GM19193 (cell line): ENCODE data around the gene UTP25.

Experiments
- POLR2A ChIP-seq: IDR thresholded peaks from 4 replicates; pipeline ENCODE4 v1.6.1; 2011; ENCODE audit not compliant: insufficient read depth, insufficient read length; ENCODE audit errors: extremely low read depth

UTP25 gene

GRCh38 chr1:209827384-209828262 is at the start of gene UTP25:
UTP25 (plus strand) TSS chr1:209827972; CDS start chr1:209828064, 92 bp downstream.
- TF ChIP-seq POLR2A: peak; percentile 72

- TF ChIP-seq POLR2A: no peak
These were observed 49.7 kb upstream of the UTP25 start for GRCh38 chr1:209778102-209778501.

GRCh38 chr1:209780268-209780667 is 47.5 kb upstream of the UTP25 start:
- TF ChIP-seq POLR2A: no peak

GRCh38 chr1:209783386-209783785 is 44.4 kb upstream of the UTP25 start:
- no peak for TF ChIP-seq POLR2A

GRCh38 chr1:209784265-209785169 is 43.3 kb upstream of the UTP25 start, which contains the start of gene C1orf74:
C1orf74 (minus strand) TSS chr1:209784559; CDS start chr1:209783634, 925 bp downstream.
- TF ChIP-seq POLR2A: peak; percentile 97

GRCh38 chr1:209785592-209785991 is 42.2 kb upstream of the UTP25 start:
- TF ChIP-seq POLR2A: no peak

- no peak for TF ChIP-seq POLR2A
These were observed 41.6 kb upstream of the UTP25 start for GRCh38 chr1:209786146-209786545.

- no peak for TF ChIP-seq POLR2A
These were observed 40.2 kb upstream of the UTP25 start for GRCh38 chr1:209787551-209787950.

- TF ChIP-seq POLR2A: no peak
These were observed 38.5 kb upstream of the UTP25 start for GRCh38 chr1:209789245-209789644.

GRCh38 chr1:209790286-209791193 is 37.2 kb upstream of the UTP25 start:
- TF ChIP-seq POLR2A: no peak

- no peak for TF ChIP-seq POLR2A
These were observed 35.9 kb upstream of the UTP25 start for GRCh38 chr1:209791920-209792319.

- no peak for TF ChIP-seq POLR2A
These were observed 29.7 kb upstream of the UTP25 start for GRCh38 chr1:209797978-209798639.

- no peak for TF ChIP-seq POLR2A
These were observed 26.6 kb upstream of the UTP25 start for GRCh38 chr1:209800984-209801834.

GRCh38 chr1:209802117-209802779 is 25.5 kb upstream of the UTP25 start:
- no peak for TF ChIP-seq POLR2A
